ENCODE results near the gene DNAJC1. TPM values are rescaled to one million over a fixed set of nuclear protein-coding genes. Genes with fewer than 3 reads are reported as not detected.

Gene DNAJC1
- total and polyA plus RNA-seq, 2 of the 8 experiments (the other 6 are each of a cell fraction or from before 2014, with no cell fraction given) = 6.8 to 14.8 TPM

GRCh38 chr10:21758239-21758638 is 245.3 kb downstream of the DNAJC1 start:
- Histone ChIP-seq H3K4me2 (ENCODE audit: insufficient read depth in 1 of 2, low read depth in 2 of 2, low read length in 2 of 2) (0 out of 4 replicates have a peak overlapping the region, but pooled peaks of 1 of the 2 experiments have one; percentile 6), H3K56ac (replicated peaks; ENCODE audit: insufficient read length, low read depth, low read length) (no peak overlapping the region), H3K79me2 (ENCODE audit: control insufficient read depth in 1 of 2, insufficient read depth in 2 of 2, low read length in 2 of 2) (no peaks in the 10 kb centered on the region), H3K9me3 (ENCODE audit: insufficient read depth in 2 of 2, low read depth in 1 of 2, low read length in 1 of 2) (no peaks in the 10 kb centered on the region), H4K5ac (ENCODE audit: insufficient read length, low read depth, low read length) (no peak overlapping the region), H4K91ac (replicated peaks; ENCODE audit: insufficient read length, low read length) (no peak overlapping the region), H2AFZ (ENCODE audit: low read length) (no peak overlapping the region), H3K27me3 (replicated peaks in 1 of 4; ENCODE audit: control insufficient read depth in 3 of 4, extremely low read depth in 1 of 4, insufficient read depth in 3 of 4, low read length in 3 of 4) (no peaks in the 10 kb centered on the region), H2BK20ac (ENCODE audit: low read length) (peak overlapping the region; percentile 55; the same call in 1 of the 2 replicates), H3K27ac (ENCODE audit: low read depth, low read length) (no peak overlapping the region), H2AK5ac (ENCODE audit: low read depth, low read length) (peak overlapping the region; percentile 17; the same call in 1 of the 2 replicates), H3K79me1 (ENCODE audit: low read depth, low read length) (no peaks in the 10 kb centered on the region), H2BK120ac (replicated peaks; ENCODE audit: low read depth, low read length) (no peak overlapping the region), H3K36me3 (ENCODE audit: control insufficient read depth in 2 of 4, insufficient read depth in 4 of 4, low read length in 3 of 4) (no peaks in the 10 kb centered on the region), H3K4me1 (replicated peaks in 1 of 4; ENCODE audit: control insufficient read depth in 3 of 4, insufficient read depth in 4 of 4, low read length in 3 of 4) (peaks cover 11 to 23% (median 15%) of the 10 kb centered on the region in 4 experiments), H3K9ac (replicated peaks in 1 of 4; ENCODE audit: extremely low read depth in 1 of 4, low read depth in 3 of 4, low read length in 3 of 4) (no peak overlapping the region; a peak in 1 of 7 replicates), H2BK12ac (ENCODE audit: low read depth, low read length) (peak overlapping the region; percentile 68; the same call in 1 of the 2 replicates), H3K18ac (ENCODE audit: extremely low read depth, low read length) (no peak overlapping the region), H2BK5ac (ENCODE audit: low read depth, low read length) (no peak overlapping the region; the same call in 1 of the 2 replicates), H3K23me2 (ENCODE audit: low read depth, low read length) (no peaks in the 10 kb centered on the region), H3K4ac (replicated peaks; ENCODE audit: insufficient read length, low read depth, low read length) (no peak overlapping the region), H3K14ac (ENCODE audit: insufficient read length) (no peak overlapping the region), H3K23ac (ENCODE audit: insufficient read length) (no peak overlapping the region), H4K8ac (ENCODE audit: extremely low read depth, insufficient read depth, low read length) (no peak overlapping the region), H3K4me3 (ENCODE audit: extremely low read depth in 1 of 4, insufficient read depth in 2 of 4, low read depth in 3 of 4, low read length in 4 of 4) (no peak overlapping the region), H4K20me1 (replicated peaks in 1 of 2; ENCODE audit: control insufficient read depth in 1 of 2, insufficient read depth in 2 of 2, low read length in 2 of 2) (no peaks in the 10 kb centered on the region), H2BK15ac (ENCODE audit: low read length) (peak overlapping the region; percentile 9; the same call in 1 of the 2 replicates)
- DNase-seq (ENCODE audit: low read depth in 1 of 2, low spot score in 2 of 2) = no peak
- FAIRE-seq = no peak
- no peak; the same call in 1 of the 2 replicates for TF ChIP-seq E2F6 (IDR thresholded peaks at IDR 0.05)
- TF ChIP-seq HDAC2 (IDR thresholded peaks at IDR 0.05; ENCODE audit: borderline replicate concordance in 1 of 2, low read depth in 2 of 2, low read length in 2 of 2) = no peak
- TF ChIP-seq RAD21 (IDR thresholded peaks at IDR 0.05 in 1 of 2, conservative IDR thresholded peaks at IDR 0.05 in 1 of 2; ENCODE audit: low read depth in 2 of 2, low read length in 2 of 2) = 0 out of 4 replicates have a peak, but pooled peaks of 1 of the 2 experiments have one; percentile 4
- TF ChIP-seq TAF1 (IDR thresholded peaks at IDR 0.05; ENCODE audit: low read depth, low read length) = no peak
- CTCF ChIA-PET (ENCODE audit: partially characterized antibody) = interaction anchor here (0.6 to 2.4 kb wide), 13 partner anchors 10 to 904 kb away, joined by 3 to 8 read pairs (median 3); no protein-coding TSS in a partner anchor
- POLR2A ChIA-PET (ENCODE audit: partially characterized antibody) = interaction anchor here (0.6 to 1.4 kb wide), 5 partner anchors 10 to 819 kb away, joined by 3 to 5 read pairs (median 3); no protein-coding TSS in a partner anchor
- 81% methylated on average over 14 of the region's 14 CpGs; no CpG with 5 or more reads in 1 of the 2 experiments for WGBS, 2 experiments (ENCODE audit: extremely low coverage in 1 of 2, insufficient coverage in 1 of 2, insufficient read length in 1 of 2, insufficient replicate concordance in 2 of 2, low coverage in 1 of 2, low lambda C conversion rate in 2 of 2, missing lambda C conversion rate in 1 of 2)
